Measurements from ENCODE around the gene GRIA4.

DNA sequence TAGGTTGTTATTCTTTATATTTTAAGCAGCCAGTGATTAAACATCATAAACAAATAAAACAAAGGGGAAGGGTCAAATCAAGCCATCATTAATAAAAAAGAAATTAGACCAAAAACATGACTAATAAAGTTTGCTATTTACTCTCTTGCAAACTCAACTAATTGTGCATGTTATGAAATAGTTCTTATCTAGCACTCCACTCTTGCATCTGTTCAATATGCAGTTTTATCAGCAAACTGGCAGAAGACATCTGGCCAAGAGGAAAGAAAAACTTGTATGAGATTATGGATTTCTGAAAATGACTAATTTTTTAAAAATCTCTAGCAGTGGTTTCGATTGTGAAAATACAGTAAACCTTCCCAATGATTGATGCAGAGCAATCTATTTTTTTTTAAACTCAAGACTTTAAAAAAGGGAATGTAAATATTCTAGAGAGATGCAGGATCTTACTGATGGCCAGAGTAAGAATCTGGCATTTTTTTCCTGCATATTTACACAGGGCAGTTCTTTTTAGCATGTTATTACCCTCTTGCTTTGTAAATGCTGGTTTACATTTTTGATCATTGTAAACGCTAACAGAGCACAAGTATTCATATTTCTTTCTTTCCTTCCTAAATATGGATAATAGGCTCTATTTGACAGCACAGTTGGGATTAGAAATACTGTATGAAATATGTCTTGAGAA, 83.3 kb downstream of the GRIA4 start:
- TF ChIP-seq EZH2 (IDR thresholded peaks at IDR 0.05; ENCODE audit: borderline replicate concordance, low read depth, low read length, poor library complexity, severe bottlenecking): no peak
- TF ChIP-seq, protein P1, sequence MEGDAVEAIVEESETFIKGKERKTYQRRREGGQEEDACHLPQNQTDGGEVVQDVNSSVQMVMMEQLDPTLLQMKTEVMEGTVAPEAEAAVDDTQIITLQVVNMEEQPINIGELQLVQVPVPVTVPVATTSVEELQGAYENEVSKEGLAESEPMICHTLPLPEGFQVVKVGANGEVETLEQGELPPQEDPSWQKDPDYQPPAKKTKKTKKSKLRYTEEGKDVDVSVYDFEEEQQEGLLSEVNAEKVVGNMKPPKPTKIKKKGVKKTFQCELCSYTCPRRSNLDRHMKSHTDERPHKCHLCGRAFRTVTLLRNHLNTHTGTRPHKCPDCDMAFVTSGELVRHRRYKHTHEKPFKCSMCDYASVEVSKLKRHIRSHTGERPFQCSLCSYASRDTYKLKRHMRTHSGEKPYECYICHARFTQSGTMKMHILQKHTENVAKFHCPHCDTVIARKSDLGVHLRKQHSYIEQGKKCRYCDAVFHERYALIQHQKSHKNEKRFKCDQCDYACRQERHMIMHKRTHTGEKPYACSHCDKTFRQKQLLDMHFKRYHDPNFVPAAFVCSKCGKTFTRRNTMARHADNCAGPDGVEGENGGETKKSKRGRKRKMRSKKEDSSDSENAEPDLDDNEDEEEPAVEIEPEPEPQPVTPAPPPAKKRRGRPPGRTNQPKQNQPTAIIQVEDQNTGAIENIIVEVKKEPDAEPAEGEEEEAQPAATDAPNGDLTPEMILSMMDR (conservative IDR thresholded peaks at IDR 0.05; ENCODE audit: low read depth, low read length): no peak

Data from A673 (cell line).